Breast epithelium (tissue), 4 donors: Measurements from ENCODE around the gene SCAF1. TPM values are rescaled to one million over a fixed set of nuclear protein-coding genes. Genes with fewer than 3 reads are reported as not detected.

Source experiments
- DNase-seq, 2 donors: peaks; one replicate each; pipeline ENCODE4 v3.0.0-alpha.2; 2019; ENCODE audit warnings: low spot score in 2 of 2
- H3K27ac ChIP-seq, 2 donors: fragments of 200-600 bp; sonication (generic) in 1 of 2; one replicate each; pipeline ENCODE4 v1.5.1; 2016 to 2019; ENCODE audit warnings: mild to moderate bottlenecking in 1 of 2
- H3K27me3 ChIP-seq, 2 donors: fragments of 200-600 bp; sonication (generic) in 1 of 2; one replicate each; pipeline versions ENCODE4 v1.5.1 to v1.6.0; 2017 to 2019; ENCODE audit warnings: control low read depth in 1 of 2, mild to moderate bottlenecking in 1 of 2
- H3K36me3 ChIP-seq: fragments of 200-600 bp; one replicate; pipeline ENCODE4 v1.5.1; 2019
- H3K4me1 ChIP-seq, 2 donors: fragments of 200-600 bp; sonication (generic); one replicate each; pipeline ENCODE4 v1.5.1; 2016 to 2019; ENCODE audit warnings: control low read depth in 1 of 2
- H3K4me3 ChIP-seq, 3 donors: fragments of 200-600 bp; sonication (generic); 1 replicate in 2 of 3; 2 replicates in 1 of 3; pipeline ENCODE4 v1.5.1; 2016 to 2019; ENCODE audit warnings: mild to moderate bottlenecking in 3 of 3, moderate library complexity in 2 of 3
- H3K9me3 ChIP-seq, 2 donors: fragments of 200-600 bp; sonication (generic) in 1 of 2; one replicate each; pipeline ENCODE4 v1.5.1; 2016 to 2019; ENCODE audit warnings: control low read depth in 1 of 2
- CTCF ChIP-seq, 3 donors: fragments of 450-650 bp; IDR thresholded peaks; one replicate each; pipeline ENCODE4 v1.5.1; 2016 to 2017; ENCODE audit warnings: antibody characterized with exemption in 3 of 3, mild to moderate bottlenecking in 3 of 3, moderate library complexity in 3 of 3
- POLR2A ChIP-seq: fragments of 450-650 bp; IDR thresholded peaks from one replicate; pipeline ENCODE4 v1.6.1; 2016; ENCODE audit warnings: antibody characterized with exemption, mild to moderate bottlenecking, moderate library complexity
- POLR2AphosphoS5 ChIP-seq, 3 donors: sonication (generic); formaldehyde crosslinking; IDR thresholded peaks; one replicate each; pipeline ENCODE4 v1.6.1; 2017; ENCODE audit warnings: antibody characterized with exemption in 3 of 3
- intact Hi-C: fragments of 100-400 bp; cut with DNase I; formaldehyde crosslinking; loops from one replicate; pipeline ENCODE4 v1.15.1; 2023; ENCODE audit warnings: low total_unique reads
- total RNA-seq, 3 donors: library from RNA; depleted of rRNA; stranded (reverse); fragments of >200 nt; gene quantifications; one replicate each; pipeline ENCODE4 v1.1.0, GENCODE V29; 2016

Gene SCAF1
- total RNA-seq, 3 donors from 2014 or later, result 9.8 to 15.4 (median 10.6) TPM

GRCh38 chr19:49680421-49681351 is 38.7 kb downstream of the SCAF1 start:
- peak; percentile 82 to 91 for DNase-seq
- H3K36me3 ChIP-seq, result no peaks in the 10 kb centered on the region
- peak in 1 of 3 donors; percentile 74 for TF ChIP-seq POLR2AphosphoS5 (IDR thresholded peaks at IDR 0.05)
- peak; percentile 89 to 98 (median 97) for TF ChIP-seq CTCF (IDR thresholded peaks at IDR 0.05)
- TF ChIP-seq POLR2A, result no peak
- intact Hi-C loops, result no loop called here
- H3K27ac ChIP-seq, result peak overlapping the region; percentile 60 to 72
- H3K4me1 ChIP-seq, result peaks cover 11 to 12% of the 10 kb centered on the region in 2 donors
- no peaks in the 10 kb centered on the region for H3K9me3 ChIP-seq
- peak overlapping the region in 2 of 3 donors; percentile 24 to 42 for H3K4me3 ChIP-seq
- H3K27me3 ChIP-seq, result no peaks in the 10 kb centered on the region

GRCh38 chr19:49681830-49682229 is 39.8 kb downstream of the SCAF1 start:
- no peaks in the 10 kb centered on the region for H3K36me3 ChIP-seq
- H3K27me3 ChIP-seq, result no peaks in the 10 kb centered on the region
- no peak for DNase-seq
- no peak overlapping the region for H3K4me3 ChIP-seq
- TF ChIP-seq POLR2A (no peak), POLR2AphosphoS5 (IDR thresholded peaks at IDR 0.05) (no peak), CTCF (IDR thresholded peaks at IDR 0.05) (no peak)
- no peak overlapping the region for H3K27ac ChIP-seq
- no peaks in the 10 kb centered on the region for H3K9me3 ChIP-seq
- intact Hi-C loops, result no loop called here
- H3K4me1 ChIP-seq, result peaks cover 11 to 12% of the 10 kb centered on the region in 2 donors

GRCh38 chr19:49682274-49682673 is 40.3 kb downstream of the SCAF1 start:
- no peaks in the 10 kb centered on the region for H3K9me3 ChIP-seq
- no peak for TF ChIP-seq CTCF (IDR thresholded peaks at IDR 0.05)
- no peak for DNase-seq
- H3K36me3 ChIP-seq, result no peaks in the 10 kb centered on the region
- no peaks in the 10 kb centered on the region for H3K27me3 ChIP-seq
- H3K27ac ChIP-seq, result no peak overlapping the region
- H3K4me3 ChIP-seq, result no peak overlapping the region
- H3K4me1 ChIP-seq, result peaks cover 11 to 12% of the 10 kb centered on the region in 2 donors
- intact Hi-C loops, result no loop called here

GRCh38 chr19:49683814-49684250 is 41.8 kb downstream of the SCAF1 start:
- H3K9me3 ChIP-seq, result no peaks in the 10 kb centered on the region
- no peak for TF ChIP-seq POLR2AphosphoS5 (IDR thresholded peaks at IDR 0.05)
- no peak for TF ChIP-seq CTCF (IDR thresholded peaks at IDR 0.05)
- TF ChIP-seq POLR2A, result no peak
- H3K4me3 ChIP-seq, result no peak overlapping the region
- H3K27ac ChIP-seq, result no peak overlapping the region
- no peaks in the 10 kb centered on the region for H3K27me3 ChIP-seq
- intact Hi-C loops, result no loop called here
- peaks cover 8 to 11% of the 10 kb centered on the region in 2 donors for H3K4me1 ChIP-seq
- no peak for DNase-seq
- H3K36me3 ChIP-seq, result no peaks in the 10 kb centered on the region

- H3K36me3 ChIP-seq, result no peaks in the 10 kb centered on the region
- no peak for DNase-seq
- H3K27ac ChIP-seq, result no peak overlapping the region
- TF ChIP-seq POLR2AphosphoS5 (IDR thresholded peaks at IDR 0.05), result no peak
- no peak for TF ChIP-seq POLR2A
- TF ChIP-seq CTCF (IDR thresholded peaks at IDR 0.05), result no peak
- no peaks in the 10 kb centered on the region for H3K27me3 ChIP-seq
- H3K9me3 ChIP-seq, result no peaks in the 10 kb centered on the region
- intact Hi-C loops, result no loop called here
- peaks cover 5 to 14% of the 10 kb centered on the region in 2 donors for H3K4me1 ChIP-seq
- no peak overlapping the region for H3K4me3 ChIP-seq
These were observed 42.4 kb downstream of the SCAF1 start for GRCh38 chr19:49684251-49684982.
